Measurements from ENCODE around the gene ZNF570.

The ZNF570 gene

GRCh38 chr19:37511186-37511585, 42.0 kb downstream of the ZNF570 start:
- Histone ChIP-seq H3K4me3 (ENCODE audit: low read depth in 1 of 2, low read length in 2 of 2) (no peak overlapping the region), H3K36me3 (ENCODE audit: insufficient read depth, low read length) (no peaks in the 10 kb centered on the region), H3K4me1 (ENCODE audit: insufficient read depth, low read length) (peaks cover 18% of the 10 kb centered on the region), H3K9ac (ENCODE audit: low read depth, low read length) (no peak overlapping the region), H2AFZ (ENCODE audit: low read depth, low read length) (no peak overlapping the region), H3K27me3 (ENCODE audit: insufficient read depth, low read length, poor library complexity) (no peaks in the 10 kb centered on the region), H4K20me1 (ENCODE audit: insufficient read depth, low read length) (no peaks in the 10 kb centered on the region), H3K4me2 (ENCODE audit: insufficient read depth, low read length) (no peak overlapping the region), H3K79me2 (ENCODE audit: insufficient read depth, low read length) (no peaks in the 10 kb centered on the region), H3K27ac (ENCODE audit: low read length) (no peak overlapping the region), H3K9me3 (ENCODE audit: insufficient read depth, low read length, severe bottlenecking) (peaks cover 29% of the 10 kb centered on the region)
- DNase-seq (no peak), ATAC-seq (ENCODE audit: insufficient read depth, low read depth) (no peak)
- TF ChIP-seq, protein P1, sequence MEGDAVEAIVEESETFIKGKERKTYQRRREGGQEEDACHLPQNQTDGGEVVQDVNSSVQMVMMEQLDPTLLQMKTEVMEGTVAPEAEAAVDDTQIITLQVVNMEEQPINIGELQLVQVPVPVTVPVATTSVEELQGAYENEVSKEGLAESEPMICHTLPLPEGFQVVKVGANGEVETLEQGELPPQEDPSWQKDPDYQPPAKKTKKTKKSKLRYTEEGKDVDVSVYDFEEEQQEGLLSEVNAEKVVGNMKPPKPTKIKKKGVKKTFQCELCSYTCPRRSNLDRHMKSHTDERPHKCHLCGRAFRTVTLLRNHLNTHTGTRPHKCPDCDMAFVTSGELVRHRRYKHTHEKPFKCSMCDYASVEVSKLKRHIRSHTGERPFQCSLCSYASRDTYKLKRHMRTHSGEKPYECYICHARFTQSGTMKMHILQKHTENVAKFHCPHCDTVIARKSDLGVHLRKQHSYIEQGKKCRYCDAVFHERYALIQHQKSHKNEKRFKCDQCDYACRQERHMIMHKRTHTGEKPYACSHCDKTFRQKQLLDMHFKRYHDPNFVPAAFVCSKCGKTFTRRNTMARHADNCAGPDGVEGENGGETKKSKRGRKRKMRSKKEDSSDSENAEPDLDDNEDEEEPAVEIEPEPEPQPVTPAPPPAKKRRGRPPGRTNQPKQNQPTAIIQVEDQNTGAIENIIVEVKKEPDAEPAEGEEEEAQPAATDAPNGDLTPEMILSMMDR (IDR thresholded peaks at IDR 0.05; ENCODE audit: borderline replicate concordance, extremely low read depth, low read length, poor library complexity, severe bottlenecking) = no peak
- TF ChIP-seq EZH2 (IDR thresholded peaks at IDR 0.05; ENCODE audit: borderline replicate concordance, low read depth, low read length, severe bottlenecking) = no peak

DNA sequence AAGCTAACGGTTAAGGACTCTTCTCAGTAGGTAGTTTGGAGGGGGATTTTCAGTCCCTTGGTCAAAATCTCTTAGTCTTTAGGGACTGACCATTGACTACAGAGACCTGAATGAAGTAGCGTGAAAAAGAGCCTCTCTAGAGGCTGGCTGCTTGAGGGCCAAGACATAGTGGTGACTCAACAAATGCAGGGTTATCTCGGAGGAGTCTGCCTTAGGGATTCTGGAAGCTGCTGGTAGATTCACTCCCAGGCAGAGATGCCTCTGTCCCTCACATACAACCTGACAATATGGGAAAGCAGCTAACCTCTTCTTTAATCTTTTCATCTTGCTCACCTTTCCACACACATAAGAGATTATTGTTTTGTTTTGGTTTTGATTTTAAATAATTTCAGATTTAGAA, 42.7 kb downstream of the ZNF570 start:
- no peaks in the 10 kb centered on the region for H3K27me3 ChIP-seq (ENCODE audit: insufficient read depth, low read length, poor library complexity)
- H4K20me1 ChIP-seq (ENCODE audit: insufficient read depth, low read length) = no peaks in the 10 kb centered on the region
- H3K79me2 ChIP-seq (ENCODE audit: insufficient read depth, low read length) = no peaks in the 10 kb centered on the region
- peak overlapping the region; percentile 31; the same call in 1 of the 2 replicates for H2AFZ ChIP-seq (ENCODE audit: low read depth, low read length)
- no peaks in the 10 kb centered on the region for H3K36me3 ChIP-seq (ENCODE audit: insufficient read depth, low read length)
- H3K9ac ChIP-seq (ENCODE audit: low read depth, low read length) = no peak overlapping the region
- ATAC-seq (ENCODE audit: insufficient read depth, low read depth) (no peak), DNase-seq (no peak)
- H3K27ac ChIP-seq (ENCODE audit: low read length) = no peak overlapping the region
- no peak for TF ChIP-seq EZH2 (IDR thresholded peaks at IDR 0.05; ENCODE audit: borderline replicate concordance, low read depth, low read length, severe bottlenecking)
- TF ChIP-seq, protein P1 (IDR thresholded peaks at IDR 0.05; ENCODE audit: borderline replicate concordance, extremely low read depth, low read length, poor library complexity, severe bottlenecking) = no peak
- H3K4me2 ChIP-seq (ENCODE audit: insufficient read depth, low read length) = no peak overlapping the region
- no peak overlapping the region for H3K4me3 ChIP-seq (ENCODE audit: low read depth in 1 of 2, low read length in 2 of 2)
- peaks cover 22% of the 10 kb centered on the region for H3K9me3 ChIP-seq (ENCODE audit: insufficient read depth, low read length, severe bottlenecking)
- peaks cover 18% of the 10 kb centered on the region for H3K4me1 ChIP-seq (ENCODE audit: insufficient read depth, low read length)

- Histone ChIP-seq H3K9ac (ENCODE audit: low read depth, low read length) (no peak overlapping the region; the same call in 1 of the 2 replicates), H2AFZ (ENCODE audit: low read depth, low read length) (peak overlapping the region; percentile 17; the same call in 1 of the 2 replicates), H3K4me2 (ENCODE audit: insufficient read depth, low read length) (peak overlapping the region; percentile 10; the same call in 1 of the 2 replicates), H4K20me1 (ENCODE audit: insufficient read depth, low read length) (no peaks in the 10 kb centered on the region), H3K27ac (ENCODE audit: low read length) (peak overlapping the region; percentile 62), H3K9me3 (ENCODE audit: insufficient read depth, low read length, severe bottlenecking) (peaks cover 17% of the 10 kb centered on the region), H3K4me1 (ENCODE audit: insufficient read depth, low read length) (peaks cover 18% of the 10 kb centered on the region), H3K36me3 (ENCODE audit: insufficient read depth, low read length) (no peaks in the 10 kb centered on the region), H3K27me3 (ENCODE audit: insufficient read depth, low read length, poor library complexity) (no peaks in the 10 kb centered on the region), H3K4me3 (ENCODE audit: low read depth in 1 of 2, low read length in 2 of 2) (no peak overlapping the region), H3K79me2 (ENCODE audit: insufficient read depth, low read length) (no peaks in the 10 kb centered on the region)
- DNase-seq (peak; percentile 40), ATAC-seq (ENCODE audit: insufficient read depth, low read depth) (peak; percentile 82)
- TF ChIP-seq, protein P1 (IDR thresholded peaks at IDR 0.05; ENCODE audit: borderline replicate concordance, extremely low read depth, low read length, poor library complexity, severe bottlenecking) = no peak
- no peak for TF ChIP-seq EZH2 (IDR thresholded peaks at IDR 0.05; ENCODE audit: borderline replicate concordance, low read depth, low read length, severe bottlenecking)
Measured at GRCh38 chr19:37513397-37513796, 44.2 kb downstream of the ZNF570 start.

DNA sequence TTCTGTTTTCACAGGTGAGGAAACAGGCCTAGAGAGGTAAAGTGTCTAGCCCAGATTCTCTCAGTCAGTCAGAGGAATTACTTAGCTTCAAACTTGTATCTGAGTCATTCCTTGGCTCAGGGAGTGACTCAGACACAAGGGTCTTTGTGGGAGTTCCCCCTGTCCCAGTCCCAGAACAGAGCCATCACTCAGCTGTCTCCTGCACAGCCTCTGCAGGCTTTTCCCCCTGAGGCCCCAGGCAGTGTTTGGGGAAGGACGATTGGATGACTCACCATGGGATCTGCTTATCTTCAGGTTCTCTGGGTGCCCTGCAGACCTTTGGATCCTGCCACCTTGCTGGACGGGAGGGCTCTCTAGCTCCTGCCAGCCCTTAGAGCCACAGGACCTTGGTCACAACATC, 50.7 kb downstream of the ZNF570 start:
- no peaks in the 10 kb centered on the region for H3K4me1 ChIP-seq (ENCODE audit: insufficient read depth, low read length)
- no peaks in the 10 kb centered on the region for H4K20me1 ChIP-seq (ENCODE audit: insufficient read depth, low read length)
- TF ChIP-seq, protein P1 (IDR thresholded peaks at IDR 0.05; ENCODE audit: borderline replicate concordance, extremely low read depth, low read length, poor library complexity, severe bottlenecking) = no peak
- no peak for TF ChIP-seq EZH2 (IDR thresholded peaks at IDR 0.05; ENCODE audit: borderline replicate concordance, low read depth, low read length, severe bottlenecking)
- H3K9ac ChIP-seq (ENCODE audit: low read depth, low read length) = no peak overlapping the region
- H3K79me2 ChIP-seq (ENCODE audit: insufficient read depth, low read length) = no peaks in the 10 kb centered on the region
- H3K4me3 ChIP-seq (ENCODE audit: low read depth in 1 of 2, low read length in 2 of 2) = no peak overlapping the region
- peaks cover 13% of the 10 kb centered on the region for H3K9me3 ChIP-seq (ENCODE audit: insufficient read depth, low read length, severe bottlenecking)
- no peaks in the 10 kb centered on the region for H3K27me3 ChIP-seq (ENCODE audit: insufficient read depth, low read length, poor library complexity)
- no peaks in the 10 kb centered on the region for H3K36me3 ChIP-seq (ENCODE audit: insufficient read depth, low read length)
- DNase-seq (no peak), ATAC-seq (ENCODE audit: insufficient read depth, low read depth) (no peak)
- no peak overlapping the region for H2AFZ ChIP-seq (ENCODE audit: low read depth, low read length)
- H3K4me2 ChIP-seq (ENCODE audit: insufficient read depth, low read length) = no peak overlapping the region
- no peak overlapping the region for H3K27ac ChIP-seq (ENCODE audit: low read length)
